Measurements from ENCODE around the gene LMX1A.

Gene LMX1A

GRCh38 chr1:165207853-165208515 lies 148.5 kb downstream of the LMX1A start:
- DNase-seq: no peak

- DNase-seq: no peak
Observed at GRCh38 chr1:165205145-165205544, 151.4 kb downstream of the LMX1A start.

- DNase-seq: no peak
Observed at GRCh38 chr1:165204548-165204947, 152.0 kb downstream of the LMX1A start.

- DNase-seq: no peak
Observed at GRCh38 chr1:165191087-165191486, 165.4 kb downstream of the LMX1A start.

- DNase-seq: no peak
Observed at GRCh38 chr1:165189913-165190312, 166.6 kb downstream of the LMX1A start.

GRCh38 chr1:165189011-165189410 lies 167.5 kb downstream of the LMX1A start:
- no peak for DNase-seq

GRCh38 chr1:165187031-165188009 lies 169.2 kb downstream of the LMX1A start:
- DNase-seq: no peak

GRCh38 chr1:165185161-165185889 lies 171.2 kb downstream of the LMX1A start:
- DNase-seq: no peak

- DNase-seq: no peak
Observed at GRCh38 chr1:165182975-165183374, 173.5 kb downstream of the LMX1A start.

- no peak for DNase-seq
Observed at GRCh38 chr1:165179306-165179705, 177.2 kb downstream of the LMX1A start.

- no peak for DNase-seq
Observed at GRCh38 chr1:165174491-165174890, 182.0 kb downstream of the LMX1A start.

GRCh38 chr1:165173818-165174217 lies 182.7 kb downstream of the LMX1A start:
- DNase-seq: no peak

- DNase-seq: no peak
Observed at GRCh38 chr1:165173409-165173808, 183.1 kb downstream of the LMX1A start.

GRCh38 chr1:165172666-165173065 lies 183.8 kb downstream of the LMX1A start:
- no peak for DNase-seq

- DNase-seq: no peak
Observed at GRCh38 chr1:165169729-165170128, 186.8 kb downstream of the LMX1A start.

GRCh38 chr1:165169028-165169427 lies 187.5 kb downstream of the LMX1A start:
- DNase-seq: no peak

- DNase-seq: no peak
Observed at GRCh38 chr1:165168467-165168866, 188.0 kb downstream of the LMX1A start.

GRCh38 chr1:165162671-165163241 lies 193.8 kb downstream of the LMX1A start:
- no peak for DNase-seq

GRCh38 chr1:165161130-165161529 lies 195.4 kb downstream of the LMX1A start:
- DNase-seq: no peak

GRCh38 chr1:165153182-165153581 lies 203.3 kb downstream of the LMX1A start:
- DNase-seq: no peak

GRCh38 chr1:165152727-165153126 lies 203.8 kb downstream of the LMX1A start:
- no peak for DNase-seq

- DNase-seq: no peak
Observed at GRCh38 chr1:165152109-165152508, 204.4 kb downstream of the LMX1A start.

Measured in CD4-positive, alpha-beta T cell treated with Interleukin-1 beta for 1 hour (primary cell).